HepG2 (cell line): Measurements from ENCODE around the gene PIK3R3. TPM values are rescaled to one million over a fixed set of nuclear protein-coding genes. Genes with fewer than 3 reads are reported as not detected.

ENCODE experiments used
- ATAC-seq: fragments of 200-7000 bp; cut with Tn5 transposase; 3 replicates; pipeline ENCODE4 v1.9.1; 2020; ENCODE audit warnings: mild to moderate bottlenecking, moderate library complexity
- BruUV-seq: library from RNA; stranded (reverse); fragments of 400-500 nt; replicated peaks from 2 replicates; lab custom pipeline; 2021; lab: Mats Ljungman, UMichigan
- CTCF ChIA-PET: fragments of 300-600 bp; formaldehyde crosslinking; extraction: SDS; loops from one replicate; lab custom pipeline; 2021; ENCODE audit warnings: low total read pairs, inconsistent platforms, low intra/inter-chr PET ratio; lab: Yijun Ruan, JAX
- POLR2A ChIA-PET: fragments of 350-600 bp; sonication (Branson Sonifier 250); formaldehyde crosslinking; loops from one replicate; lab custom pipeline; 2020; ENCODE audit warnings: antibody characterized with exemption, inconsistent platforms; lab: Yijun Ruan, JAX
- DNase-seq: peaks from one replicate; pipeline ENCODE4 v3.0.0-alpha.2; 2015; ENCODE audit warnings: low spot score
- FAIRE-seq: peaks from 3 replicates; lab custom pipeline; 2011; peaks lifted over from hg19 to GRCh38; lab: Jason Lieb, UNC
- H2AFZ ChIP-seq: one replicate; pipeline ENCODE4 v1.6.1; 2011; ENCODE audit warnings: low read length, inconsistent platforms
- H3K27ac ChIP-seq: fragments of 300-600 bp; 3 replicates; pipeline ENCODE4 v1.8.0; 2011; ENCODE audit warnings: mixed run types, mild to moderate bottlenecking, mixed read lengths, low read length, inconsistent platforms; ENCODE audit not compliant: insufficient read depth; ENCODE audit errors: extremely low read length
- H3K27me3 ChIP-seq, 2 experiments: fragments of 200-600 bp in 1 of 2; 2 replicates in 1 of 2; 3 replicates in 1 of 2; pipeline versions ENCODE4 v1.6.0 to v1.8.0; 2011; ENCODE audit warnings: low read length in 2 of 2, mild to moderate bottlenecking in 2 of 2, moderate library complexity in 2 of 2, inconsistent platforms in 1 of 2; ENCODE audit not compliant: insufficient read depth in 2 of 2, control insufficient read depth in 1 of 2
- H3K36me3 ChIP-seq, 2 experiments: fragments of 200-600 bp in 1 of 2; replicated peaks in 1 of 2; 2 replicates in 1 of 2; 3 replicates in 1 of 2; pipeline versions ENCODE4 v1.5.1 to v1.8.0; 2011; ENCODE audit warnings: low read length in 2 of 2, inconsistent platforms in 1 of 2; ENCODE audit not compliant: insufficient read depth in 2 of 2, control insufficient read depth in 1 of 2
- H3K4me1 ChIP-seq: 2 replicates; pipeline ENCODE4 v1.5.1; 2012; ENCODE audit warnings: low read length, inconsistent platforms; ENCODE audit not compliant: insufficient read depth
- H3K4me2 ChIP-seq: 2 replicates; pipeline ENCODE4 v1.6.0; 2011; ENCODE audit warnings: low read depth, low read length, inconsistent platforms
- H3K4me3 ChIP-seq, 3 experiments: fragments of 200-600 bp in 1 of 3; sonication (generic), shearing (Covaris generic) in 1 of 3; replicated peaks in 1 of 3; 2 replicates each; pipeline ENCODE4 v1.5.1; 2011 to 2016; ENCODE audit warnings: low read length in 3 of 3, inconsistent platforms in 2 of 3, low read depth in 2 of 3, mild to moderate bottlenecking in 2 of 3, control low read depth in 1 of 3, mixed read lengths in 1 of 3; ENCODE audit not compliant: insufficient read depth in 1 of 3
- H3K79me2 ChIP-seq: one replicate; pipeline ENCODE4 v1.6.1; 2011; ENCODE audit warnings: low read length, inconsistent platforms; ENCODE audit not compliant: insufficient read depth
- H3K9ac ChIP-seq: 2 replicates; pipeline ENCODE4 v1.6.0; 2011; ENCODE audit warnings: mild to moderate bottlenecking, low read depth, low read length, inconsistent platforms; ENCODE audit not compliant: insufficient read depth
- H3K9me3 ChIP-seq: 2 replicates; pipeline ENCODE4 v1.5.1; 2012; ENCODE audit warnings: mild to moderate bottlenecking, low read length
- H4K20me1 ChIP-seq: 2 replicates; pipeline ENCODE4 v1.6.0; 2011; ENCODE audit warnings: inconsistent platforms, mild to moderate bottlenecking, low read length, moderate library complexity; ENCODE audit not compliant: insufficient read depth
- ATF6 ChIP-seq: sonication (generic); formaldehyde crosslinking; conservative IDR thresholded peaks from 2 replicates; pipeline ENCODE4 v1.4.0; 2020; ENCODE audit warnings: missing genetic modification reagents
- FOXO1 ChIP-seq: sonication (generic); formaldehyde crosslinking; IDR thresholded peaks from 2 replicates; pipeline ENCODE4 v1.4.0; 2020; ENCODE audit warnings: missing genetic modification reagents
- HOXA3 ChIP-seq: sonication (generic); formaldehyde crosslinking; IDR thresholded peaks from 2 replicates; pipeline ENCODE4 v1.5.0; 2020; ENCODE audit warnings: missing genetic modification reagents
- KDM5B ChIP-seq: sonication (generic); formaldehyde crosslinking; IDR thresholded peaks from 2 replicates; pipeline ENCODE4 v1.4.0; 2020; ENCODE audit warnings: missing genetic modification reagents, mild to moderate bottlenecking, borderline replicate concordance
- KLF11 ChIP-seq: IDR thresholded peaks from 2 replicates; pipeline ENCODE4 v1.6.1; 2016; ENCODE audit warnings: missing compliant biosample characterization
- TOE1 ChIP-seq: sonication (generic); formaldehyde crosslinking; IDR thresholded peaks from 2 replicates; pipeline ENCODE4 v1.4.0; 2020; ENCODE audit warnings: mild to moderate bottlenecking, missing genetic modification reagents
- ZBTB38 ChIP-seq: sonication (generic); formaldehyde crosslinking; IDR thresholded peaks from 2 replicates; pipeline ENCODE4 v1.5.1; 2020; ENCODE audit warnings: mild to moderate bottlenecking, missing genetic modification reagents
- ZHX1 ChIP-seq: sonication (generic); formaldehyde crosslinking; IDR thresholded peaks from 2 replicates; pipeline ENCODE4 v1.8.1; 2022; ENCODE audit warnings: low read depth, mild to moderate bottlenecking, missing genetic modification reagents
- ZMYM2 ChIP-seq: sonication (generic); formaldehyde crosslinking; IDR thresholded peaks from 2 replicates; pipeline ENCODE4 v1.8.0; 2022; ENCODE audit warnings: mild to moderate bottlenecking, missing genetic modification reagents
- ZNF256 ChIP-seq: sonication (generic); formaldehyde crosslinking; conservative IDR thresholded peaks from 2 replicates; pipeline ENCODE4 v1.4.0; 2020; ENCODE audit warnings: missing genetic modification reagents
- ZNF362 ChIP-seq: sonication (generic); formaldehyde crosslinking; IDR thresholded peaks from 2 replicates; pipeline ENCODE4 v1.4.0; 2020; ENCODE audit warnings: missing genetic modification reagents, mild to moderate bottlenecking, borderline replicate concordance
- ZNF432 ChIP-seq: sonication (generic); formaldehyde crosslinking; IDR thresholded peaks from 2 replicates; pipeline ENCODE4 v1.5.0; 2020; ENCODE audit warnings: missing genetic modification reagents, mild to moderate bottlenecking, borderline replicate concordance
- WGBS: methylation state at CpG from one replicate; pipeline ENCODE4 v1.1.6; 2017; ENCODE audit warnings: low lambda C conversion rate; 5-methylcytosine and 5-hydroxymethylcytosine counted together
- in situ Hi-C: cut with HindIII; loops from 2 replicates; pipeline ENCODE4 v1.10.0; 2017; ENCODE audit warnings: low pct_unique_long_range_greater_than_20kb; ENCODE audit not compliant: extremely low pct_ligation_motif_present
- intact Hi-C: fragments of 100-400 bp; cut with micrococcal nuclease; formaldehyde crosslinking; loops from one replicate; pipeline ENCODE4 v1.10.0; 2022; ENCODE audit not compliant: unreplicated experiment
- polyA plus RNA-seq, 8 experiments: library from polyadenylated mRNA; depleted of rRNA in 3 of 8; stranded (reverse) in 7 of 8; unstranded in 1 of 8; fragments of >200 nt; fragmentation: Illumina TruSeq in 4 of 8; extraction: Trizol in 4 of 8; gene quantifications; 2 replicates each; pipeline versions ENCODE4 v1.2.1 to v1.2.3, GENCODE V29; 2011 to 2016; ENCODE audit warnings: low read depth in 4 of 8, missing spikeins in 1 of 8, mixed read lengths in 1 of 8; ENCODE audit not compliant: insufficient read depth in 1 of 8
- total RNA-seq, 5 experiments: library from RNA; depleted of rRNA; stranded (reverse); fragments of >200 nt; fragmentation: Illumina TruSeq; extraction: Trizol; gene quantifications; 2 replicates each; pipeline ENCODE4 v1.2.3, GENCODE V29; 2016; ENCODE audit warnings: low read depth in 1 of 5

Gene PIK3R3
- total and polyA plus RNA-seq, 2 of the 13 experiments (the other 11 are each of a cell fraction or from before 2014, with no cell fraction given), result 0.37 to 6.9 TPM

GRCh38 chr1:46062651-46063319 lies 69.6 kb downstream of the PIK3R3 start (continued):
- TF ChIP-seq ZNF362 (CRISPR knock-in tag) (no peak), ZMYM2 (CRISPR knock-in tag) (no peak), KDM5B (CRISPR knock-in tag) (no peak)

- Histone ChIP-seq H3K9me3 (no peaks in the 10 kb centered on the region), H2AFZ (no peak overlapping the region), H3K36me3 (no peaks in the 10 kb centered on the region), H4K20me1 (no peaks in the 10 kb centered on the region), H3K4me1 (peaks cover 22% of the 10 kb centered on the region), H3K4me2 (no peak overlapping the region), H3K4me3 (no peak overlapping the region), H3K27ac (no peak overlapping the region), H3K79me2 (no peaks in the 10 kb centered on the region), H3K27me3 (no peaks in the 10 kb centered on the region; a peak in 1 of 5 replicates), H3K9ac (no peak overlapping the region)
- in situ Hi-C loops, result no loop called here
- TF ChIP-seq ATF6 (no peak), ZNF256 (CRISPR knock-in tag) (no peak), FOXO1 (CRISPR knock-in tag) (no peak), ZHX1 (CRISPR knock-in tag) (no peak), HOXA3 (CRISPR knock-in tag) (no peak), ZNF432 (no peak), ZBTB38 (CRISPR knock-in tag) (no peak), TOE1 (CRISPR knock-in tag) (no peak), KLF11 (CRISPR knock-in tag) (no peak)
- DNase-seq (no peak), FAIRE-seq (no peak), ATAC-seq (no peak)
- CTCF ChIA-PET, result no interaction called here
- POLR2A ChIA-PET, result no interaction called here
- whole genome bisulfite sequencing, result 63% methylated on average over 3 of the region's 3 CpGs
- BruUV-seq, result no TSS peak
- intact Hi-C loops, result no loop called here
Observed at GRCh38 chr1:46061146-46061545, 71.3 kb downstream of the PIK3R3 start.
